ENCODE results near the gene CTAGE9. TPM values are rescaled to one million over a fixed set of nuclear protein-coding genes. Genes with fewer than 3 reads are reported as not detected.

The CTAGE9 gene
- total and polyA plus RNA-seq, 2 donors (not counting 1 experiment from before 2014, with no cell fraction given) = not detected

DNA sequence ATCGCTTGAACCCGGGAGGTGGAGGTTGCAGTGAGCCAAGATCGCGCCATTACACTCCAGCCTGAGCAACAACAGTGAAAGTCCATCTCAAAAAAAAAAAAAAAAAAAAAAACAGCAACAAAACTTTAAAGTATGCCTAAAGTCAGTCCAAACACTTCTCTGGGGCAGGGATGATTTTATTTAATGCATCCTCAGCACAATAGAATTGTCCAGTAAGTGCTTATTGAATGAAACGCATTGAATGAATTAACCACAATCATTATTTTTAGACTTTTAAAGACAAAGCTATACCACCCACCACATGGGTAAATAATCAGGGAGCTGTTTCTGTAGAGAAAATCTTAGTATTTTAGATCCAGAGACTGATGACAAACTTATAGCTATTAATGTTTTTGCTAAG, 16.6 kb upstream of the CTAGE9 start:
- H3K9ac ChIP-seq (ENCODE audit: insufficient read depth, low read length) = no peak overlapping the region
- no peak for DNase-seq (ENCODE audit: low read depth in 2 of 2)
- H3K27me3 ChIP-seq (ENCODE audit: control insufficient read depth, insufficient read depth, low read length) = no peaks in the 10 kb centered on the region
- no peak for TF ChIP-seq EZH2 (IDR thresholded peaks at IDR 0.05; ENCODE audit: low read length, missing control alignments)
- no peak for TF ChIP-seq CTCF (conservative IDR thresholded peaks at IDR 0.05 in 1 of 2, IDR thresholded peaks at IDR 0.05 in 1 of 2; ENCODE audit: low read depth in 1 of 2, low read length in 2 of 2)
- H4K20me1 ChIP-seq (ENCODE audit: control insufficient read depth, extremely low read depth, insufficient read depth, low read length) = no peaks in the 10 kb centered on the region
- H3K4me1 ChIP-seq (ENCODE audit: control insufficient read depth, extremely low read depth, insufficient read depth, low read length) = no peaks in the 10 kb centered on the region
- H3K4me2 ChIP-seq (ENCODE audit: extremely low read depth, insufficient read depth, low read length) = no peak overlapping the region
- H3K36me3 ChIP-seq (ENCODE audit: control insufficient read depth, insufficient read depth, low read length) = no peaks in the 10 kb centered on the region
- no peaks in the 10 kb centered on the region for H3K9me3 ChIP-seq (ENCODE audit: control insufficient read depth, insufficient read depth, low read depth, low read length)
- no peak overlapping the region for H3K27ac ChIP-seq (ENCODE audit: insufficient read depth, low read length)
- H3K79me2 ChIP-seq (ENCODE audit: control insufficient read depth, insufficient read depth, low read length) = no peaks in the 10 kb centered on the region
- H2AFZ ChIP-seq (ENCODE audit: low read length) = no peak overlapping the region
- no peak overlapping the region for H3K4me3 ChIP-seq (replicated peaks in 1 of 4; ENCODE audit: control extremely low read depth in 1 of 4, insufficient read depth in 1 of 4, low read depth in 3 of 4, low read length in 4 of 4)

GRCh38 chr6:131724114-131724513, 13.3 kb upstream of the CTAGE9 start:
- Histone ChIP-seq H2AFZ (ENCODE audit: low read length) (no peak overlapping the region), H3K79me2 (ENCODE audit: control insufficient read depth, insufficient read depth, low read length) (no peaks in the 10 kb centered on the region), H4K20me1 (ENCODE audit: control insufficient read depth, extremely low read depth, insufficient read depth, low read length) (no peaks in the 10 kb centered on the region), H3K36me3 (ENCODE audit: control insufficient read depth, insufficient read depth, low read length) (no peaks in the 10 kb centered on the region), H3K9ac (ENCODE audit: insufficient read depth, low read length) (no peak overlapping the region), H3K4me2 (ENCODE audit: extremely low read depth, insufficient read depth, low read length) (no peak overlapping the region), H3K4me1 (ENCODE audit: control insufficient read depth, extremely low read depth, insufficient read depth, low read length) (no peaks in the 10 kb centered on the region), H3K4me3 (replicated peaks in 1 of 4; ENCODE audit: control extremely low read depth in 1 of 4, insufficient read depth in 1 of 4, low read depth in 3 of 4, low read length in 4 of 4) (no peak overlapping the region), H3K27ac (ENCODE audit: insufficient read depth, low read length) (no peak overlapping the region), H3K27me3 (ENCODE audit: control insufficient read depth, insufficient read depth, low read length) (no peaks in the 10 kb centered on the region), H3K9me3 (ENCODE audit: control insufficient read depth, insufficient read depth, low read depth, low read length) (no peaks in the 10 kb centered on the region)
- TF ChIP-seq CTCF (conservative IDR thresholded peaks at IDR 0.05 in 1 of 2, IDR thresholded peaks at IDR 0.05 in 1 of 2; ENCODE audit: low read depth in 1 of 2, low read length in 2 of 2) (no peak), EZH2 (IDR thresholded peaks at IDR 0.05; ENCODE audit: low read length, missing control alignments) (no peak)
- DNase-seq (ENCODE audit: low read depth in 2 of 2) = peak in 1 of 2 donors; percentile 20

DNA sequence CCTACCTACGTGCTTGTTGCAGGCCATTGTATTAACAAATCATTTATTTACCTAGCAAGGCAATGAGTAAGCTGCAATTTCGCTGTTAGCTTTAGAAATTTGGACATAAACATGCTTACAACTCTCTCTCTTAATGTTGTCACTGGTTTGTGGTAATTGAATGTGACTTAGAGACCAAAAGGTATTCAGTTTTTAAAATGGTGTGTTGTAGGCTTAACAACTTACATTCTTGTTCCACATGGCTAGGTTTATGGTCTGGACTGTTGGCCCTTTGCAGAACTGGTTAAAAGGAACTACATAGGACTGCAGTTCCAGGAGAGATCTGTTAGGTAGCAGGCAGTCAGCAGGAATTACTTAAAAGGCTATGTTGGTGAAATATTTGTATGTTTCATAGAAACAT, 10.3 kb upstream of the CTAGE9 start:
- Histone ChIP-seq H3K4me3 (replicated peaks in 1 of 4; ENCODE audit: control extremely low read depth in 1 of 4, insufficient read depth in 1 of 4, low read depth in 3 of 4, low read length in 4 of 4) (no peak overlapping the region), H3K27ac (ENCODE audit: insufficient read depth, low read length) (no peak overlapping the region), H2AFZ (ENCODE audit: low read length) (no peak overlapping the region), H3K79me2 (ENCODE audit: control insufficient read depth, insufficient read depth, low read length) (no peaks in the 10 kb centered on the region), H3K4me2 (ENCODE audit: extremely low read depth, insufficient read depth, low read length) (no peak overlapping the region), H4K20me1 (ENCODE audit: control insufficient read depth, extremely low read depth, insufficient read depth, low read length) (no peaks in the 10 kb centered on the region), H3K9me3 (ENCODE audit: control insufficient read depth, insufficient read depth, low read depth, low read length) (no peaks in the 10 kb centered on the region), H3K36me3 (ENCODE audit: control insufficient read depth, insufficient read depth, low read length) (no peaks in the 10 kb centered on the region), H3K4me1 (ENCODE audit: control insufficient read depth, extremely low read depth, insufficient read depth, low read length) (no peaks in the 10 kb centered on the region), H3K27me3 (ENCODE audit: control insufficient read depth, insufficient read depth, low read length) (no peaks in the 10 kb centered on the region), H3K9ac (ENCODE audit: insufficient read depth, low read length) (no peak overlapping the region)
- no peak for DNase-seq (ENCODE audit: low read depth in 2 of 2)
- TF ChIP-seq CTCF (conservative IDR thresholded peaks at IDR 0.05 in 1 of 2, IDR thresholded peaks at IDR 0.05 in 1 of 2; ENCODE audit: low read depth in 1 of 2, low read length in 2 of 2) = no peak
- TF ChIP-seq EZH2 (IDR thresholded peaks at IDR 0.05; ENCODE audit: low read length, missing control alignments) = no peak

Data from fibroblast of lung (primary cell).